Activated B cell treated with CpG ODN at 0.5 μM for 24 hours (primary cell): ENCODE results near the gene HS1BP3. TPM values are rescaled to one million over a fixed set of nuclear protein-coding genes. Genes with fewer than 3 reads are reported as not detected.
A peak's percentile ranks its signal among the peaks of the same experiment; 100 is the strongest.

Experiments
- ATAC-seq: fragments of 200-7000 bp; cut with Tn5 transposase; one replicate; pipeline ENCODE4 v1.10.0; 2021; ENCODE audit warnings: low read depth, mild to moderate bottlenecking, moderate library complexity
- CTCF ChIA-PET: fragments of 350-600 bp; sonication (Branson Sonifier 250); formaldehyde crosslinking; loops from one replicate; lab custom pipeline; 2021; ENCODE audit warnings: antibody characterized with exemption; lab: Charles Lee
- POLR2A ChIA-PET: fragments of 350-600 bp; sonication (Branson Sonifier 250); formaldehyde crosslinking; loops from one replicate; lab custom pipeline; 2021; ENCODE audit warnings: antibody characterized with exemption; lab: Charles Lee
- DNase-seq: peaks from one replicate; pipeline ENCODE4 v3.0.0; 2022
- H3K27ac Mint-ChIP-seq: one replicate; pipeline ENCODE4 v1.8.0; 2020; ENCODE audit warnings: mixed read lengths
- H3K27me3 Mint-ChIP-seq: one replicate; pipeline ENCODE4 v1.8.0; 2021; ENCODE audit warnings: mixed read lengths
- H3K36me3 Mint-ChIP-seq: one replicate; pipeline ENCODE4 v1.8.0; 2021; ENCODE audit warnings: low read depth, mixed read lengths
- H3K4me1 Mint-ChIP-seq: one replicate; pipeline ENCODE4 v1.8.0; 2021; ENCODE audit warnings: mixed read lengths
- H3K4me3 Mint-ChIP-seq: one replicate; pipeline ENCODE4 v1.8.0; 2020; ENCODE audit warnings: mild to moderate bottlenecking, mixed read lengths
- H3K9me3 Mint-ChIP-seq: one replicate; pipeline ENCODE4 v1.8.0; 2020; ENCODE audit warnings: mixed read lengths
- intact Hi-C: fragments of 100-400 bp; cut with micrococcal nuclease; formaldehyde crosslinking; loops from one replicate; pipeline ENCODE4 v1.15.1; 2024
- total RNA-seq: library from RNA; stranded (reverse); gene quantifications from 2 replicates; pipeline ENCODE4 v1.2.3, GENCODE V29; 2022
- TF ChIP-seq, protein P1 (sequence below): fragments of 200-600 bp; IDR thresholded peaks from one replicate; pipeline ENCODE4 v1.8.0; 2022; ENCODE audit warnings: antibody characterized with exemption, mild to moderate bottlenecking

The HS1BP3 gene
- total RNA-seq, 1 donor from 2014 or later = 13.1 TPM

DNA sequence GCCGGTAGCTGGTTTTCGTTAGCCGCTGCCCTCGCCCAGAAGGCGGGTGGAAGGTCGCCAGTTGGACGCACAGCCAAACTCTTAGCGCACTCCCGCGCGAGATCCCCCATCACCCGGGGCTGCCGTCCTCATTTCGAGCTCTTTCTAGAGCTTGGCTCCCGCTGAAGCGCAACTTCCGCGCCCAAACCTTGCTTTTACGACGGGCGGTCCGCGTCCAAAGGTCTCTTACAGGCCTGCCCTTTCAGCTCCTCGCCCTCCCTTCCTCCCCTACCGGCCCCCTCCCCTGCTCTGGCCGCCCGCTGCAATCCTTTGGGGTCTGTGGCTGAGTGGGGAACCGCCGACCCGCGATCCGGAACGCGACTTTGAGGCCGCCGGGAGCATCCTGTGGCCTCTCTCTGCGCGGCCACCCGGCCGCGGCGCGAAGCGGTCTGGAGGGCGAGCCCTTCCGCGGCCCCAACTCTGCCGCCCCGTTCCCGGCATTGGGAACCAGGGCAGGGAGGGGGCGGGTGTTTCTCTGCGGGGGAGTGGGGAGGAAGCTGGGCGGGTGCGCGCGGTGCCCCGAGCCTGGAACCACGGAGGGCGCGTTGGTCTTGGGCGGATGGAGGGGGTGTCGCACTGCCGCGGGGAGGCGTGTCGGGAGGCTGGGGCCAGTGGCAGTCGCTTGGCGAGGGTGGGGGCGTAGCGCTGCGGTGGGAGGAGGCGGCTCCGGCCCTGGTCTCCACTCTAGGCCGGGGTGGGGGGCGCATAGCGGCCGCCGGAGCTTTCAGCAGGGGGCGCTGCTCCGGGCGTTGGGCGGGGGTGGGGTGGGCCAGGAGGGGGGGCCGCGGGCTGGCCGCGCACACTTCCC lies 15.6 kb upstream of the HS1BP3 start, which contains the start of gene GDF7:
GDF7 (plus strand) TSS at position 841 of the 847 bp plus-strand sequence. CDS start 96 bp downstream, outside the sequence.
- ATAC-seq (peak; percentile 78), DNase-seq (peak; percentile 67)
- Mint-ChIP-seq H3K9me3 (no peaks in the 10 kb centered on the region), H3K4me1 (peaks cover 32% of the 10 kb centered on the region), H3K4me3 (peak within 1 kb of the TSS; percentile 87), H3K36me3 (peaks cover 4% of the 10 kb centered on the region), H3K27ac (peak within 1 kb of the TSS; percentile 82), H3K27me3 (peaks cover 8% of the 10 kb centered on the region)
- CTCF ChIA-PET = interaction anchor here (0.7 to 5.7 kb wide), 7 partner anchors 10 to 315 kb away, joined by 3 to 69 read pairs (median 4); partner anchors contain the start of gene HS1BP3
- POLR2A ChIA-PET = interaction anchor here (0.7 to 3.5 kb wide), 12 partner anchors 11 to 317 kb away, joined by 3 to 116 read pairs (median 5); partner anchors contain the start of genes HS1BP3, LDAH, PUM2 and RHOB
- intact Hi-C loops = loop anchor here (1.0 to 5.0 kb wide), 7 partner anchors 10 to 1319 kb away; partner anchors contain the start of genes HS1BP3 and LDAH
- TF ChIP-seq, protein P1, sequence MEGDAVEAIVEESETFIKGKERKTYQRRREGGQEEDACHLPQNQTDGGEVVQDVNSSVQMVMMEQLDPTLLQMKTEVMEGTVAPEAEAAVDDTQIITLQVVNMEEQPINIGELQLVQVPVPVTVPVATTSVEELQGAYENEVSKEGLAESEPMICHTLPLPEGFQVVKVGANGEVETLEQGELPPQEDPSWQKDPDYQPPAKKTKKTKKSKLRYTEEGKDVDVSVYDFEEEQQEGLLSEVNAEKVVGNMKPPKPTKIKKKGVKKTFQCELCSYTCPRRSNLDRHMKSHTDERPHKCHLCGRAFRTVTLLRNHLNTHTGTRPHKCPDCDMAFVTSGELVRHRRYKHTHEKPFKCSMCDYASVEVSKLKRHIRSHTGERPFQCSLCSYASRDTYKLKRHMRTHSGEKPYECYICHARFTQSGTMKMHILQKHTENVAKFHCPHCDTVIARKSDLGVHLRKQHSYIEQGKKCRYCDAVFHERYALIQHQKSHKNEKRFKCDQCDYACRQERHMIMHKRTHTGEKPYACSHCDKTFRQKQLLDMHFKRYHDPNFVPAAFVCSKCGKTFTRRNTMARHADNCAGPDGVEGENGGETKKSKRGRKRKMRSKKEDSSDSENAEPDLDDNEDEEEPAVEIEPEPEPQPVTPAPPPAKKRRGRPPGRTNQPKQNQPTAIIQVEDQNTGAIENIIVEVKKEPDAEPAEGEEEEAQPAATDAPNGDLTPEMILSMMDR = no peak

GRCh38 chr2:20666005-20666303 lies 15.1 kb upstream of the HS1BP3 start:
- H3K4me3 Mint-ChIP-seq = peak overlapping the region; percentile 87
- no peak for DNase-seq
- CTCF ChIA-PET = interaction anchor here (0.7 to 5.7 kb wide), 6 partner anchors 10 to 314 kb away, joined by 3 to 69 read pairs (median 5); partner anchors contain the start of gene HS1BP3
- TF ChIP-seq, protein P1 = no peak
- ATAC-seq = peak; percentile 5
- POLR2A ChIA-PET = interaction anchor here (1.1 to 3.5 kb wide), 9 partner anchors 12 to 297 kb away, joined by 3 to 116 read pairs (median 5); partner anchors contain the start of genes HS1BP3, LDAH and RHOB
- H3K27ac Mint-ChIP-seq = peak overlapping the region; percentile 82
- H3K9me3 Mint-ChIP-seq = no peaks in the 10 kb centered on the region
- H3K36me3 Mint-ChIP-seq = no peaks in the 10 kb centered on the region
- H3K27me3 Mint-ChIP-seq = peaks cover 8% of the 10 kb centered on the region
- H3K4me1 Mint-ChIP-seq = peaks cover 30% of the 10 kb centered on the region
- intact Hi-C loops = loop anchor here (1.0 to 5.0 kb wide), 5 partner anchors 29 to 1319 kb away; partner anchors contain the start of gene LDAH

DNA sequence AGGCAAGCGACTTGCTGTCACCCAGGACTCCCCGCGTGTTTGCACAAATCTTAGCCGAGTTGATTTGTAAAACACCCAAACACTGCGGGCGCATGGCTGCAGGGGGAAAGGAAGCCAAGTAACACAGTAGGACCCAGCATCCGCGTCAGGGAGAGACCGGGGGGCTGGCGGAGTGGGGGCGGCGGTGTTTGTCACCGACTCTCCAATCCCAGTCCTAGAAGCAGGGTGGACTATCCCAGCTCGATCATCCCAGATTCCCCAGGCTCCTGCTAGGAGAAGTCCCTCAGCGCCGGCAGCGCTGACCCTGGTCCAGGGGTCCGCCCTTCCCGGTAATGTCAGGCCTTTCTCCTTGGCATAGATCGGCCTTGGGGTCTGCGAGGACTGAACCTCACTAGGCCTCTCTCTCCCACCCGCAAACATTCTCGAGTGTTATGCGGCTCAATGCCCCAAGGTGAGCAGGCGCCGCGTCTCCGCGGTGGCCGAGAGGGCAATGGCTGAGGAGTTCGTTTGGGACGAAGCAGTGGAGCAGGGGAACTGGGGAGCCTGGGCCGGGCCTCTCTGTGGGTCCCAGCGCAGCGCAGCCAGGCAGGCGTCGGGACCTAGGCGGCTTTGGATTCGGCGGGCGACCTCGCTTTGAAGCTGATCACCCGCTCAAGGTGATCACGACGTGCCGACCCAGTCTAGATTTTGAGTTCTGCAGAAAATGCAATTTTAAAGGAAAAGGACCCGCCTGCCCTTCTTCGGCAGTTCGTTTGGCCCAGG lies 14.5 kb upstream of the HS1BP3 start:
- intact Hi-C loops = loop anchor here (1.0 to 5.0 kb wide), 5 partner anchors 30 to 1318 kb away; partner anchors contain the start of gene LDAH
- CTCF ChIA-PET = interaction anchor here (0.8 to 5.7 kb wide), 5 partner anchors 11 to 314 kb away, joined by 3 to 69 read pairs (median 7); partner anchors contain the start of gene HS1BP3
- H3K27me3 Mint-ChIP-seq = peaks cover 12% of the 10 kb centered on the region

DNA sequence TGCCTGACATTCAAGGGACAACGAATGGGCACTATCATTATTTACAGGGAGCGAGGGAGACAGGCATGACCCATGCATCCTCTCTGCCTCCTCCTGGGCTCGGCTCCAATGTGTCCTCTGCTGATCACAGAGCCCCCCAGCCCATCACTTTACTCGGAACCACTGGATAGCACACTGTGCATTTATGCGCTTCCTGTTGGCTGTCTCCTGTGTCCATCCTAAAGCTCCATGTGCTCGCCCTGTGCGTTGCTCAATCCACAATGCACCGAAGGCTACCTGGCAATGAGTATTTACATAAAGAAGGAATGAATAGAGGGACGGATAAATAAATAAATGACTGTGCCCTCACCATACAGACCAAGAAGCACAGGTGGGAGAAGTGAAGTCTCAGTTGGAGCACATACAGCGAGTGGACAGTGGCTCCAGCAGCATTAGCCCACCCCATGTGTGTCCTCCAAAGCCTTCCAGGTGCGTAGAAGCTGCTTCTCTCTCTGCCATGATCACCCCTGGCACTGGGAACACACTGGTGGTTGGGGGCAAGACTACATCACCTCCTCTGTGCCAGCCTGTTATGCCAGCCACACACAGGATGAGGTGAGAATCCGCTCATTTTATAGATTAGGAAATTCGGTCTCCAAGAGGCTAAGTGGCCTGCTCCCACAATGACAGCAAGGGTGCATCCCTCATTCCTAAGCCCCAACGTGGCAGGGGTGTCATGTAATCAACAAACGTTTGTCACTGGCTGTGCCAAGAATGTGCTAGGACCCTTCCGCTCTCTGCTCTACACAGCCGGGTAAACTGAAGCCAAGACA lies 13.7 kb upstream of the HS1BP3 start:
- peak overlapping the region; percentile 44 for H3K4me3 Mint-ChIP-seq
- peaks cover 13% of the 10 kb centered on the region for H3K27me3 Mint-ChIP-seq
- TF ChIP-seq, protein P1 = no peak
- no peak overlapping the region for H3K27ac Mint-ChIP-seq
- ChIA-PET POLR2A (interaction anchor here (2.2 to 3.5 kb wide), 2 partner anchors 12 to 13 kb away, joined by 7 to 116 read pairs; no protein-coding TSS in a partner anchor), CTCF (interaction anchor here (3.2 to 6.1 kb wide), 3 partner anchors 12 to 299 kb away, joined by 21 to 251 read pairs (median 69); no protein-coding TSS in a partner anchor)
- DNase-seq (no peak), ATAC-seq (no peak)
- no peaks in the 10 kb centered on the region for H3K9me3 Mint-ChIP-seq
- intact Hi-C loops = loop anchor here (5.0 kb wide), 2 partner anchors 1302 to 1317 kb away; no protein-coding TSS in a partner anchor
- H3K4me1 Mint-ChIP-seq = peaks cover 30% of the 10 kb centered on the region
- no peaks in the 10 kb centered on the region for H3K36me3 Mint-ChIP-seq

More for the DNA sequence above, 14.5 kb upstream of the HS1BP3 start:
- DNase-seq (no peak), ATAC-seq (no peak)
- Mint-ChIP-seq H3K4me1 (peaks cover 30% of the 10 kb centered on the region), H3K4me3 (peak overlapping the region; percentile 87), H3K9me3 (no peaks in the 10 kb centered on the region), H3K36me3 (no peaks in the 10 kb centered on the region), H3K27ac (peak overlapping the region; percentile 41)
- TF ChIP-seq, protein P1 = no peak
- POLR2A ChIA-PET = interaction anchor here (1.1 to 3.5 kb wide), 7 partner anchors 12 to 297 kb away, joined by 3 to 116 read pairs (median 24); partner anchors contain the start of genes HS1BP3, LDAH and RHOB
